Gastroesophageal sphincter (tissue), 4 donors: Measurements from ENCODE around the gene TEX54. TPM values are rescaled to one million over a fixed set of nuclear protein-coding genes. Genes with fewer than 3 reads are reported as not detected.

Experiments used
- ATAC-seq: fragments of 150-250 bp; one replicate; pipeline ENCODE4 v1.9.1; 2016; ENCODE audit warnings: mild to moderate bottlenecking, moderate library complexity
- H3K27ac ChIP-seq, 4 donors: fragments of 200-600 bp; sonication (generic) in 3 of 4; 1 replicate in 3 of 4; 2 replicates in 1 of 4; pipeline ENCODE4 v1.5.1; 2016 to 2019
- H3K27me3 ChIP-seq: fragments of 200-600 bp; sonication (generic); one replicate; pipeline ENCODE4 v1.5.1; 2019
- H3K36me3 ChIP-seq, 2 donors: fragments of 200-600 bp; sonication (generic); one replicate each; pipeline ENCODE4 v1.5.1; 2019; ENCODE audit warnings: control low read depth in 1 of 2
- H3K4me1 ChIP-seq, 3 donors: fragments of 200-600 bp; sonication (generic); 1 replicate in 2 of 3; 2 replicates in 1 of 3; pipeline ENCODE4 v1.5.1; 2016 to 2019; ENCODE audit warnings: control low read depth in 2 of 3
- H3K4me3 ChIP-seq, 2 donors: fragments of 200-600 bp; sonication (generic); one replicate each; pipeline ENCODE4 v1.5.1; 2019; ENCODE audit warnings: mild to moderate bottlenecking in 1 of 2, moderate library complexity in 1 of 2
- H3K9me3 ChIP-seq, 3 donors: fragments of 200-600 bp; sonication (generic); one replicate each; pipeline ENCODE4 v1.5.1; 2017 to 2019; ENCODE audit warnings: control low read depth in 2 of 3
- CTCF ChIP-seq, 4 experiments: fragments of 200-600 bp in 2 of 4; fragments of 450-650 bp in 2 of 4; sonication (generic) in 1 of 4; IDR thresholded peaks; one replicate each; pipeline ENCODE4 v1.5.1; 2017 to 2019; ENCODE audit warnings: antibody characterized with exemption in 4 of 4, mild to moderate bottlenecking in 2 of 4, moderate library complexity in 2 of 4
- EP300 ChIP-seq: sonication (generic); formaldehyde crosslinking; IDR thresholded peaks from one replicate; pipeline ENCODE4 v1.6.1; 2017; ENCODE audit warnings: antibody characterized with exemption, mild to moderate bottlenecking
- POLR2A ChIP-seq, 2 donors: fragments of 450-650 bp; IDR thresholded peaks; one replicate each; pipeline ENCODE4 v1.6.1; 2017; ENCODE audit warnings: antibody characterized with exemption in 2 of 2, mild to moderate bottlenecking in 2 of 2, moderate library complexity in 1 of 2
- POLR2AphosphoS5 ChIP-seq: sonication (generic); formaldehyde crosslinking; IDR thresholded peaks from one replicate; pipeline ENCODE4 v1.6.1; 2017; ENCODE audit warnings: antibody characterized with exemption
- WGBS, 2 donors: methylation state at CpG; one replicate each; pipeline ENCODE4 v1.1.5; 2018; ENCODE audit warnings: low coverage in 1 of 2; 5-methylcytosine and 5-hydroxymethylcytosine counted together
- total RNA-seq, 4 donors: library from RNA; depleted of rRNA; stranded (reverse); fragments of >200 nt; gene quantifications; one replicate each; pipeline ENCODE4 v1.1.0, GENCODE V29; 2016

Gene TEX54
- not detected for total RNA-seq

GRCh38 chr11:62832336-62833234, at the start of gene TEX54:
Gene TEX54, minus strand, starts transcription at chr11:62832841.
- Histone ChIP-seq H3K4me3 (peak within 1 kb of the TSS; percentile 66 to 93), H3K27ac (peak within 1 kb of the TSS; percentile 74 to 100 (median 97)), H3K4me1 (peaks cover 0 to 76% (median 32%) of the 10 kb centered on the region in 3 donors), H3K9me3 (no peaks in the 10 kb centered on the region), H3K27me3 (no peaks in the 10 kb centered on the region), H3K36me3 (peaks cover 0 to 57% of the 10 kb centered on the region in 2 donors)
- TF ChIP-seq POLR2A (IDR thresholded peaks at IDR 0.05) (no peak), CTCF (IDR thresholded peaks at IDR 0.05) (no peak), EP300 (no peak), POLR2AphosphoS5 (no peak)
- 10% methylated on average over 4 to 10 of the region's 40 CpGs for WGBS, 2 donors
- peak; percentile 10 for ATAC-seq

- Histone ChIP-seq H3K36me3 (peaks cover 0 to 52% of the 10 kb centered on the region in 2 donors), H3K27me3 (no peaks in the 10 kb centered on the region), H3K4me3 (peak overlapping the region; percentile 85 to 93), H3K4me1 (peaks cover 0 to 78% (median 32%) of the 10 kb centered on the region in 3 donors), H3K27ac (peak overlapping the region in 3 of 4 donors; percentile 97 to 99 (median 97)), H3K9me3 (no peaks in the 10 kb centered on the region)
- ATAC-seq: no peak
- TF ChIP-seq CTCF (IDR thresholded peaks at IDR 0.05) (no peak), POLR2A (IDR thresholded peaks at IDR 0.05) (no peak), POLR2AphosphoS5 (no peak), EP300 (no peak)
- WGBS, 2 donors: 25 to 27% methylated on average over 5 to 6 of the region's 6 CpGs
Measured at GRCh38 chr11:62882431-62882749, 49.7 kb upstream of the TEX54 start.

GRCh38 chr11:62881579-62882430, 49.2 kb upstream of the TEX54 start:
- TF ChIP-seq EP300: no peak
- TF ChIP-seq POLR2A (IDR thresholded peaks at IDR 0.05): no peak
- peak; percentile 49 for TF ChIP-seq POLR2AphosphoS5
- H3K4me3 ChIP-seq: peak overlapping the region; percentile 85 to 93
- ATAC-seq: peak; percentile 88
- peak overlapping the region; percentile 95 to 99 (median 97) for H3K27ac ChIP-seq
- H3K4me1 ChIP-seq: peaks cover 0 to 72% (median 32%) of the 10 kb centered on the region in 3 donors
- 3 to 5% methylated on average over 10 to 11 of the region's 21 CpGs for WGBS, 2 donors
- H3K27me3 ChIP-seq: no peaks in the 10 kb centered on the region
- peaks cover 0 to 46% of the 10 kb centered on the region in 2 donors for H3K36me3 ChIP-seq
- no peaks in the 10 kb centered on the region for H3K9me3 ChIP-seq

- Histone ChIP-seq H3K4me3 (peak within 1 kb of the TSS; percentile 85 to 93), H3K36me3 (peaks cover 0 to 38% of the 10 kb centered on the region in 2 donors), H3K9me3 (no peaks in the 10 kb centered on the region), H3K27me3 (no peaks in the 10 kb centered on the region), H3K27ac (peak within 1 kb of the TSS; percentile 95 to 99 (median 97)), H3K4me1 (peaks cover 0 to 64% (median 32%) of the 10 kb centered on the region in 3 donors)
- peak; percentile 91 for ATAC-seq
- no peak for TF ChIP-seq EP300
- TF ChIP-seq POLR2A (IDR thresholded peaks at IDR 0.05): peak; percentile 97 to 98
- TF ChIP-seq CTCF (IDR thresholded peaks at IDR 0.05): peak in 3 of 4 experiments; percentile 69 to 94 (median 76)
- peak; percentile 99 for TF ChIP-seq POLR2AphosphoS5
- 0% methylated on average over 12 to 20 of the region's 69 CpGs for whole genome bisulfite sequencing, 2 donors
Measured at GRCh38 chr11:62880803-62881578, 48.4 kb upstream of the TEX54 start, which contains the start of gene SLC3A2. Gene SLC3A2, plus strand, starts transcription at chr11:62880896. Its CDS starts 128 bp downstream, at chr11:62881024.
